ENCODE measurements around the gene PARVA. TPM values are rescaled to one million over a fixed set of nuclear protein-coding genes. Genes with fewer than 3 reads are reported as not detected.
"Not testable (repeated sequence)": the region's sequence is repeated elsewhere in the genome, so short reads cannot be mapped to it uniquely, and the experiment has no call there.

PARVA gene
- total and polyA plus RNA-seq, 8 donors = 70.2 to 108 (median 94.2) TPM

DNA sequence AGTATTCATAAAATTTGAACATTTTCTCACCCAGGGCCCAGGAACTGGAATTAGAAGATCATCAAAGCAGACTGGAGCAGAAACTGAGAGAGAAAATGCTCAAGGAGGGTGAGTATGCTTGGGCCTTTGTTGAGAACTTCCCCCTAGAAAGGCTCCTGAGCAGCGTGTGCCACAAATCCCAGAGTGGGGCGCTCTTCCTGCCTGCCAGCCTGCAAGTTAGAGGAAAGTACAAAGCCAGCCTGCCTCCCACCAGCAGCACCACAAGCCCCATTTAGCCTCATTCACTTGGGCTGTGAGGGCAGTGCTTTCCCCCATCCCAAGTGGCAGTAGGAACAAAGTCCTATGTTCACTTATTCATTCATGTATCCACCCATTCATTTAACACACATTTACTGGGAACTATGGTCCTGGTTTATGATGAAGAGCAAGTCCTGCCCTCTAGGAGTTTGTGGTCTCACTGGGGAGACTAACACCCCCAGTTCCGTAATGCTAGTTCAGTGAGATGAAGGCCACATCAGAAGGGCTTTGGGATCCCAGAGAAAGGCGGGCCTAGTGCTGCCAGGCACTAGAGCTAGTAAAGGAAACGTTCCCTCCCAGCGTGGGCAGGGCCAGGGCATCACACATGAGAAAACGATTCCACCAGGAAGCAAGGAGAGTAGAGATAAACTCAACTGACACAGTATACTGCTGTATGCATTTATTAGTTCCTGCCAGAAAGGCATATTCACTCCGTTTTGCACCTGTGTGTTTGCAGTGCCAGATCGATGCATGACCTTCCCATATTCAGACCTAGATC is 22.4 kb upstream of the PARVA start:
- Histone ChIP-seq H3K9me3 (no peaks in the 10 kb centered on the region), H3K27me3 (no peaks in the 10 kb centered on the region), H3K27ac (no peak overlapping the region), H3K36me3 (no peaks in the 10 kb centered on the region), H3K4me3 (no peak overlapping the region), H3K4me1 (no peaks in the 10 kb centered on the region)
- ATAC-seq (no peak), DNase-seq (no peak)
- TF ChIP-seq, protein P1, sequence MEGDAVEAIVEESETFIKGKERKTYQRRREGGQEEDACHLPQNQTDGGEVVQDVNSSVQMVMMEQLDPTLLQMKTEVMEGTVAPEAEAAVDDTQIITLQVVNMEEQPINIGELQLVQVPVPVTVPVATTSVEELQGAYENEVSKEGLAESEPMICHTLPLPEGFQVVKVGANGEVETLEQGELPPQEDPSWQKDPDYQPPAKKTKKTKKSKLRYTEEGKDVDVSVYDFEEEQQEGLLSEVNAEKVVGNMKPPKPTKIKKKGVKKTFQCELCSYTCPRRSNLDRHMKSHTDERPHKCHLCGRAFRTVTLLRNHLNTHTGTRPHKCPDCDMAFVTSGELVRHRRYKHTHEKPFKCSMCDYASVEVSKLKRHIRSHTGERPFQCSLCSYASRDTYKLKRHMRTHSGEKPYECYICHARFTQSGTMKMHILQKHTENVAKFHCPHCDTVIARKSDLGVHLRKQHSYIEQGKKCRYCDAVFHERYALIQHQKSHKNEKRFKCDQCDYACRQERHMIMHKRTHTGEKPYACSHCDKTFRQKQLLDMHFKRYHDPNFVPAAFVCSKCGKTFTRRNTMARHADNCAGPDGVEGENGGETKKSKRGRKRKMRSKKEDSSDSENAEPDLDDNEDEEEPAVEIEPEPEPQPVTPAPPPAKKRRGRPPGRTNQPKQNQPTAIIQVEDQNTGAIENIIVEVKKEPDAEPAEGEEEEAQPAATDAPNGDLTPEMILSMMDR (IDR thresholded peaks at IDR 0.05) = no peak
- intact Hi-C loops (cut with DNase I) = no loop called here

DNA sequence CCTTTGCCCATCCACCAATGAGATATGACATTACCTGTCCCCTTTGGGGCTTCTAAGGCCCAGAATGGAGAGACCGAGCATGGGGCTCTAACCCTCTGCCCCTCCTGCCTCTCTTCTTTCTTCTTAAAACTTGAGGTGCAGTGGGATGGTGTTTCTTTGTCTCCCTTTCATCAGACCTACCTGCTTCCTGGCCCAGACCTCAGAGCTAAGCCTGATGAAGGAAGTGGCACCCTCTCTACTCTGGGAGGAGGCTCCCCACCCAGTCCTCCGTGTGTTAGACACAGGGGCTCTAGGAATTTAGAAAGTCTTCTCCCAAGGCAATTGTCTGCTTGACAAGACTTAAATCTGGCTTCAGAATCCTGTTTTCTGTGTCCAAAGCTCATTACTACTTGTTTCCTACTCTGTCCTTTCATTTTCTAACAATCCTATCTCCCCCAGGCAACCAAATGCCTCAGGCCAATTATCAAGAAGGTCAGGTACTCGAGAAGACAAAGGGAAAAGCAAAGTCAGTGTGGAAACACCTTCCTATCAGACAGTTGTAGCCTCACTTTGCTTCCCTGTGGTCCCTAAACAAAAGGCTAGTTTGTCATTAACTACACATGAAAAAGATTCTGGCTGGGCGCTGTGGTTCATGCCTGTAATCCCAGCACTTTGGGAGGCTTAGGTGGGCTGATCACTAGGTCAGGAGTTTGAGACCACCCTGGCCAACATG is 20.3 kb upstream of the PARVA start:
- Histone ChIP-seq H3K4me3 (no peak overlapping the region), H3K27me3 (no peaks in the 10 kb centered on the region), H3K4me1 (no peaks in the 10 kb centered on the region), H3K36me3 (no peaks in the 10 kb centered on the region), H3K27ac (no peak overlapping the region), H3K9me3 (no peaks in the 10 kb centered on the region)
- intact Hi-C loops (cut with DNase I) = no loop called here
- DNase-seq (no peak), ATAC-seq (no peak)
- TF ChIP-seq, protein P1 (IDR thresholded peaks at IDR 0.05) = no peak

DNA sequence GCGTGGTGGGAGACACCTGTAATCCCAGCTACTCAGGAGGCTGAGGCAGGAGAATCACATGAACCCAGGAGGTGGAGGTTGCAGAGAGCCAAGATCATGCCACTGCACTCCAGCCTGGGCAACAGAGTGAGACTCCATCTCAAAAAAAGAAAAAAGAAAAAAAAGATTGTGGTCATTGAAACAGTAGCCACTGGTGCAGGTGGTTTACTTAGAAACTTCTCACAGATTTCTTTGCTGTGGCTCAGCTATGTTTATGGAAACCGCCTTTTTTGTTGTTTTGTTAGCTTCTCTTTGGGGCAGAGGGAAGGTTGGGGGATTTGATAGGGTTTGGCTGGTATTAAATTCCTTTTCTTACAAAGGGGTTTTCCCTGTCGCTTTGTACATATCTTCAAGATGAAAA is 19.7 kb upstream of the PARVA start:
- H3K36me3 ChIP-seq; H3K27me3 ChIP-seq; H3K4me3 ChIP-seq; DNase-seq; intact Hi-C loops (cut with DNase I); H3K9me3 ChIP-seq; H3K27ac ChIP-seq; ATAC-seq; H3K4me1 ChIP-seq: not testable (repeated sequence)

DNA sequence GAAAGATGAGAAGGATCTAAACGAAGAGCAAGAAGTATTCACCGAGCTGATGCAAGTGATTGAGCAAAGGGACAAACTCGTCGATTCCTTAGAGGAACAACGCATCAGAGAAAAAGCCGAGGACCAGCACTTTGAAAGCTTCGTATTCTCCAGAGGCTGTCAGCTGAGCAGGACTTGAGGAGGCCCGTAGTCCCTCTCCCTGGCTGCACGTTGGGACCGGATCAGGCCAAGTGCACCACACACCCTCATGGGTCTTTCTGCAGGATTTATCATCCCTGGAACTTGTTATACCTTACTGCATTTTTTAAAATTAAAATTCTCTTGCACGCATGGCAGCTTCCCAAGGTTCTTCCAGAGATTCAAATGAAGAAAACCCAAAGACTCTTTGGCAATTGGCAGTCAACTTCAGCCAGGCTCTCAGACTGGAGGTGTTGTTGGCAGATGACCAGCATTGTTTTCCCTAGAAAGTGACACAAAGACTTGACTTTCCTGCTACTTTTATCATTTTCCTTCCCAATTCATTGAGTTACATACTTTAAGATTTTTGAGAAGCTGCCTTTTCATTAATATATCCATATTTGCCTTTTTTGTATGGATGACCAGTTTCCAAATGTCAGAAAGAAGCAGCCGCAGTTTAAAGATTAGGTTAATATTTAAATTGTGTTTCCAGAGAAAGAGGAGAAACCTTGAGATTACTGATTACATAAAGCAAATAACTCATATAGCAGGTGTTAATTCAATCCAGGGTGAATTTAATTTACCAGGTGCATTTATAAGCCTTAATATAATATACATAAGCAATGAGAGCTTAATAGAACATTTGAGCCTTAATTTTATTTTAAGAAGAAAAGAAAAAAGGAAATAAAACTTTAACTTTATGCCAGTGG is 18.8 kb upstream of the PARVA start:
- intact Hi-C loops (cut with DNase I) = no loop called here
- DNase-seq (no peak), ATAC-seq (no peak)
- Histone ChIP-seq H3K27me3 (no peaks in the 10 kb centered on the region), H3K4me1 (no peaks in the 10 kb centered on the region), H3K27ac (no peak overlapping the region), H3K36me3 (no peaks in the 10 kb centered on the region), H3K9me3 (no peaks in the 10 kb centered on the region), H3K4me3 (no peak overlapping the region)
- TF ChIP-seq, protein P1 (IDR thresholded peaks at IDR 0.05) = no peak

DNA sequence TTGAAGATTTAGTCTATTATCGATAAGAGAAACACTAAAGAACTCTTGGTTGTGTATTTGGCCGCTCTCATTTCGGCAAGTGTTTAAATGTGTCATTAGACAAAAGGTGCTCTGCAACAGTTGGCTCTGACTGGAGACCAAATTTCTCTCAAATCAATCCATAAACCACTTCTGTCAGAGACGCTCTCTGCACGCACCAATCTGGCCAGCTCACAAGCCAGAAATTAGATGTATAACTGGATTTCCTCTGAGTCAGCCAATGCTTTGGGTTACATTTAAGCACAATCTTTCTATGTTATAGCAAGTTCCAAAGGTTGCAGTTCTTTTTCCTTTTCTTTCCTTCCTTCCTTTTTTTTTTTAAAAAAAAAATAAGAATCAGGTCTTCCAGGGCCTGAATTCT is 17.6 kb upstream of the PARVA start:
- ATAC-seq (no peak), DNase-seq (no peak)
- Histone ChIP-seq H3K27ac (no peak overlapping the region), H3K4me3 (no peak overlapping the region), H3K4me1 (no peaks in the 10 kb centered on the region), H3K27me3 (no peaks in the 10 kb centered on the region), H3K9me3 (no peaks in the 10 kb centered on the region), H3K36me3 (no peaks in the 10 kb centered on the region)
- TF ChIP-seq, protein P1 (IDR thresholded peaks at IDR 0.05) = no peak
- intact Hi-C loops (cut with DNase I) = no loop called here
